ENCODE results near the gene TMEM54.
"Not testable (repeated sequence)": the region's sequence is repeated elsewhere in the genome, so short reads cannot be mapped to it uniquely, and the experiment has no call there.

TMEM54 gene

DNA sequence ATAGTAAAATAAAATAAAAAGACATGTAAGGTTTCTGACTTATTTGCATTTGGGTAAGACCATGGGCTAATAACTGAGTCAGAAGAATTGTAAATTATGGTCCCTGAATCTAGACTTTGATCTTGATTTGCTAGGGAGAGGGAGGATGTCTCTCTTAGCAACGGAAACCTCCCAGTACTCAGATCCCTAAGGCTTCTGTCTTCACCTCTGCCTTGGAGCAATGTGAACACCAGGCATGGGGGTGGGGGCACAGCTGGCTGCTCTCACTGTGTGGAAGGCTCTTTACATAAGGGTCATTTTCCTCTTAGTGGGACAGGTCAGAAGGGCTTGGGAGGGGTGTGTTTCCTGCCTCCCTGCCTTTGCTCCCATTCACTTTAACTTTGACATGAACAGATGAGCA lies 17.0 kb upstream of the TMEM54 start:
- DNase-seq, result no peak

DNA sequence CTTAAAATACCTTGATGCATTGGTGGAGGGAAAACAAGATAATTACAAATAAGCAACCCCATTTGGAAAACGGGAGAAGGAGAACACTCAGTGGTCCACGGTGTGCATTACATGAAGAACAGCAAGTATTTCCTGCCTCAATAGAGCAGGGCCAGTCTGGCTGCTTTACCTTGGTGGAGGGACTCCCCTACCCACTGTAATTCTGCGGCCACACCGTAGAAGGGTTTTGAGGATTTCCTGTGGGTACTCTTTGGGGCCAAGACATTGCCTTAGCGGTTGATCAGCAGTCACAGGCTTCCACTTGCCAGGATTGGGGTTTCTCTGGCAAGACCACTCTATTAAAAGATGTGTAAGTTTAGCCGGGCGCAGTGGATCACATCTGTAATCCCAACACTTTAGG lies 16.3 kb upstream of the TMEM54 start:
- no peak for DNase-seq

DNA sequence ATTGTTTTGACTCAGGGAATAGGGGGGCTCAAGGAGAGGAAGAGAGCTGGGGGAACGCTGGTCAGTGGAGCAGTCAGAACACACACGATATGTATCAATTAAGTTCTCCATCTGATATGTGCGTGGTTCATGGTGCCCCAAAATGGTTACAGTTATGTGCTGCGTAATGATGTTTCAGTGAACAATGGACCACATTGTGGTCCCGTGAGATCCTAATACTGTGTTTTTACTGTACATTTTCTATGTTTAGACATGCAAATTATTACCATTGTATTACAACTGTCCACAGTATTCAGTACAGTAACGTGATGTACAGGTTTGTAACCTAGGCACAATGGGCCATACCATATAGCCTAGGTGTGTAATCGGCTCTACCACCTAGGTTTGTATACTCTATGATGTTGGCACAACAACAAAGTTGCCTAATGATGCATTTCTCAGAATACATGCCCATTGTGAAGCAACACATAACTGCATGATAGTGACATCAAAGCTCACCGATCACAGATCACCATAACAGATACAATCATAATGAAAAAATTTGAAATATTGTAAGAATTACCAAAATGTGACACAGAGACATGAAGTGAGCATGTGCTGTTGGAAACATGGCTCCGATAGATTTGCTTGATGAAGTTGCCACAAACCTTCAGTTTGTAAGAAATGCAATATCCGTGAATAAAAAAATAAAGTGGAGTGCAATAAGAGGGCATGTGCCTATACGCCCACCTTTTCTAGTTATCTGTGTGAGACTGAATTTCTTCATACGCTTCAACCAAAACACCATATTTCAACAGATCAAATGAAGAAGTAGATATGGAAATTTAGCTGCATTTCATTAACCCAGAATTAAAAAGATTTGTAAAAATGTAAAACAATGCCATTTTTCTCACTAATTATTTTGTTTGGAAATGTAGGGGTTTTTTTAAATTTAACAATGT lies 14.8 kb upstream of the TMEM54 start:
- no peak for DNase-seq

DNA sequence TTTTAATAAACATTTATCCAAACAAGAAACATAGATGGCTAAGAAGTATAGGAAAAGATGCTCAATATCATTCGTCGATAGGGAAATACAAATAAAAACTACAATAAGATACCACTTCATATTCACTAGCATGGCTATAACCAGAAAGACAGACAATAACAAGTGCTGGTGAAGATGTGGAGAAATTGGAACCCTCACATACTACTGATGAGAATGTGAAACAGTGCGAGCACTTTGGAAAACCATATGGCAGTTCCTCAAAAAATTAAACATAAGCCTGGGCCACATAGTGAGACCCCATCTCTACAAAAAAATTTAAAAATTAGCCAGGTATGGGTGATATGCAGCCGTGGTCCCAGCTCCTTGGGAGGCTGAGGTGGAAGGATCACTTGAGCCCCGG lies 9.1 kb upstream of the TMEM54 start:
- no peak for DNase-seq

DNA sequence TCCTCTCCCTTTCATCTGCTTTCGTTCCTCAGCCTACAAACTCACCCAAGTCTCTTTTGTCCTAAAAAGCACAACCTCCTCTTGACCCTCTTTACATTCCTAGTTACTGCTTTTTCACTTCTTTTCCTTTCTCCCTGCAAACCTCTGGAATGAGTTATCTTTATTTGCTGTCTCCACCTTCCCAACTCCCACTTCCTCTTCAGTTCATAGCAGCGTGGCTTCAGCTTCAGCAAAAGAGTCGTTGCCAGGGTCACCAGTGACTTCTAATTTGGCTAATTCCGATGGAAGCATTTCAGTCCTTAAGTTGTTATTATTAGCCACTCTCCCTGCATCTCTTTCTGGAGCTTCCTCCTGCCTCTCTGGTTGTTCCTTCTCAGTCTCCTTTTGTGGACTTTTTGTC lies 6.2 kb upstream of the TMEM54 start:
- no peak for DNase-seq

DNA sequence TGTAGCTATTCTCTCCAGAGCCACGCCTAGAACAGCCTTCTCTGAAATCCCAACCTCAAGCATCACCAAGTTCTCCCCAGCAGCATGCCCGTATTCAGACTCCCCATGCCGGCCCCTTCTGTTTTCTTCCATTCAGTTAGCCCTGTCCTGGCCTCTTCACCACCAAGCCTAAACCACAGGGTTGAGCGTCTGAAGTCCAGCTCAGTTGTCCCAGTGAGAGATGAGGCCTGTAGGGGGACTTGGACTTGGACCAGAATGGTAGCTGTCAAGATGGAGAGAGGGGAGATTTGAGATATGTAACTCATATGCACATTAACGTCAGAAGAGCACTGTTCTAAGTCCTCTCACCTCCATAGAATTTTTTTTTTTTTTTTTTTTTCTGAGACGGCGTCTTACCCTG lies 5.5 kb upstream of the TMEM54 start:
- DNase-seq, result no peak

DNA sequence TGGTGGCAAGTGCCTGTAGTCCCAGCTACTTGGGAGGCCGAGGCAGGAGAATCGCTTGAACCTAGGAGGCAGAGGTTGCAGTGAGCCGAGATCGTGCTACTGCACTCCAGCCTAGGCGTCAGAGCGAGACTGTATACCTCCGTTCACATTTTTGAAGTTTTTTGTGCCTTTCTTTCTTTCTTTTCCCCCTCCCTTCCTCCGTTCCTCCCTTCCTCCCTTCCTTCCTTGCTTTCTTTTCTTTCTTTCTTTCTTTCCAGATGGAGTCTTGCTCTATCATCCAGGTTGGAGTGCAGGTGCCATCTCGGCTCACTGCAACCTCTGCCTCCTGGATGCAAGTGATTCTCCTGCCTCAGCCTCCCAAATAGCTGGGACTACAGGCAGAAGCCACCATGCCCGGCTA lies 4.4 kb upstream of the TMEM54 start:
- DNase-seq, result not testable (repeated sequence)

DNA sequence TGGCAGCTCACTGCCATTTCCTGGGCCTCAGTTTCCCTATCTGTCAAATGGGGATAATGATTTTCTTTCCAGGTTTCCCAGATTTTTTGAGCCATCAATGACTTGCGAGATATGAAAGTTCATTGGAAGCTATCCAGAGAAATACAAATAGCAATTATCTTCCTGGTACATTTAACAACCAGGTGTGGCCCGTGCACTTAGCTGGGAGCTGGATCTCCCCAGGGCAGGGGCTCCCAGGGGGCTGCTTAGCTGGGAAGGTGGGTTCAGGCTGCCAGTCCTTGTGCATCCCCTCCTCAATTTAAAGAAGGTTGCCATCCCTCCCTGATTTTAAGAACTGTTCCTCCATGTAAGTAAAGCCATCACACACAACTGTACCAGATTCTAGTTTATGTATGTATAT lies 3.6 kb upstream of the TMEM54 start:
- DNase-seq, result no peak

DNA sequence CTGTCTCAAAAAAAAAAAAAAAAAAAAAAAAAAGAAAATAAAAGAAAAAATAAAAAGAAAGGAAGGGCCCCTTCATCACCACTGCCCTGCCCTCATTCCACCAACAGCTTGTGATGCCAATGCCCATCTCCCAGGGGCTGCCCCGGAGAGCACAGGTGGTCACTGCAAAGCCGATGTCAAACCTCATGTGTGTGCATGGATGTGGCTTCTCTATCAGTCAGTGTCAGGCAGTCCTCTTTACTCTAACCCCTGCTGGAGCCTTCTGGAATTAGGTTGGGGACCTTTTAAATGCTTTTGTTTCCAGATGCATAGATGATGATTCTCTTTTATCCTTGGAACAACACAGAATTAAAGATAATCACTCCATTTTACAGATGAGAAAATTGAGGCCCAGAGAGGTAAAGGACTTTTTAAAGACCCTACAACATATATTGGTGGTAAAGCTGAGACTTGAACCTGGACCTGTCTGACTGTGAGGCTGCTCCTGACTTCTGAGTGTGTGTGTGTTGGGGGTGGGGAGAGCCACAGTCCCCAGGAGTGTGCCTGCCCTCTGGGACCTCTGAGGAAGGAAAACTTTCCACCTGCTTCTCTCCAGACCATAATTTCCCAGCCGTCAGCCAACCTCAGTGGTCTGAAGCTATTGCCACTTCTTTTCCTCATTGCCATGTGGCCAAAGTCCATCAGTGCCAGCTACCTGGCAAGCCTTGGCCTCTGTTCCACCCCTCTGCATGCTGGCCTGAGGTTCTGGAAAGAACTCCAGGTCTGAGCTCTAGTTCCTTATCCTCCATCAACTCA lies 3.0 kb upstream of the TMEM54 start:
- DNase-seq, result no peak

DNA sequence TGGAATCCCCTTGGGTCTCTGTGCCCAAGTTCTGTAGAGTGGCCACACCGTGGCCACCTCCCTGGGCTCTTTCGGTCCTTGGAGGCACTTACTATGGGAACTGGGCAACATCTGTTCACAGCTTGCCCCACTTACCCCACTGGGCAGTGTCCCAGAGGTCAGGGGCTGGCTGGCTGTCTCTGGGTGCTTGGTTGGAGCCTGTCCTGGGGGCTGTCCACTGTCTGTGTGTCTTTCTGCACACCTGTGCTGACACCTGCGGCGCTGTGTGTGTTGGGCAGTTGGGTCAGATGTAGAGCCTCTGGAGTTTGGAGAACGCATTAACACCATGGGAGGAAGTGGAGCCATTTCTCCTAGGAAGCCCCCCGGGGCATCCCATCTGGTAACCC lies 1.3 kb upstream of the TMEM54 start:
- DNase-seq, result no peak

DNA sequence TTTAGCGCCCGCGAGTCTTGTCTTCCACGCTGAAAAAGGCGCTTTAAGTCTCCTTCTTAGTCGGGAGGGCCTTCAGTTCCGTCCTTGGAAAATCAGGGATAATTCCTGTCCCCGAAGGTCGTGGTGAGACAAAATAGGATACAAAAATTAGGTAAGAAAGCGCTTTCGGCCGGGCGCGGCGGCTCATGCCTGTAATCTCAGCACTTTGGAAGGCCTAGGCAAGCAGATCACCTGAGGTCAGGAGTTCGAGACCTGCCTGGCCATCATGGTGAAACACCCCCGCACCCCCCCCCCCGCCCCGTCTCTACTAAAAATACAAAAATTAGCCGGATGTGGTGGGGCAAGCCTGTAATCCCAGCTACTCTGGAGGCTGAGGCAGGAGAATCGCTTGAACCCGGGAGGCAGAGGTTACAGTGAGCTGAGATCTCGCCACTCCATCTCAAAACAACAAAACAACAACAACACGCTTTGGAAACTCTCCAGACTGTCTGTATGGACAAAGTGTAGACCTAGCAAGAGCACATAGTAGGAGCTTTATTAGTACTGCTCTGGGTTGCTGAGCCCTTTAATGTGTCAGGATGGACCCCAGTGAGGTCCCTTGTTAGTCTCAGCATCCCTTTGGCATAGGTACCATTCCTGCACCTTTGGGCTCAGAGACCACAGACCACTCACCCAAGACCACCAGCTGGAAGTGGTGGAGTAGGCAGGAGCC lies 790 bp upstream of the TMEM54 start:
- DNase-seq, result no peak

DNA sequence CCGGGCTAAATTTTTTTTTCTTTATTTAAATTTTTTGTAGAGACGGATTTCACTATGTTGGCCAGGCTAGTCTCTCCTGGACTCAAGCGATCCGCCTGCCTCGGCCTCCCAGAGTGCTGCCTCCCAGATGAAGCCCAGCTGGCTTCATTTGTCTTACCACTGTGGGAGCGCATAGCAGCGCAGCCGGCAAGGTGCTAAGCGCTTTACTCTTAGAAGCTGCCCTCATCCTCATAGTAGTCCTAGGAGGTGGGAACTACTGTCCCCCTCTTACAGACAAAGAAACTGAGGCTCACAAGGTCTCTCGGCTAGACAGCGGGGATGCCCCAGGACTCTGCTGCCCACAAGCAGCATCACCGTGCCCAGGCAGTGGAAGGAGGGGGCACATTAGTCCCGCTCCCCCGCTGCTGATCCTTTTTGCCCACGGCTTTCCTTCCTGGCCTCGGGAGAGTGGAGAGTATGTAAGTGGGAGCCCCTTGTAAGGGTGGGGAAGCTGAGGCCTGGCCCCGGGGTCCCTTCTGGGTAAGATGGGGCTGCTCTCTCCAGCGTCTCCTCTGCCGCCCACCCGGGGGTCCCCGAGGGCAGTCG lies 726 bp downstream of the TMEM54 start:
- DNase-seq, result no peak

DNA sequence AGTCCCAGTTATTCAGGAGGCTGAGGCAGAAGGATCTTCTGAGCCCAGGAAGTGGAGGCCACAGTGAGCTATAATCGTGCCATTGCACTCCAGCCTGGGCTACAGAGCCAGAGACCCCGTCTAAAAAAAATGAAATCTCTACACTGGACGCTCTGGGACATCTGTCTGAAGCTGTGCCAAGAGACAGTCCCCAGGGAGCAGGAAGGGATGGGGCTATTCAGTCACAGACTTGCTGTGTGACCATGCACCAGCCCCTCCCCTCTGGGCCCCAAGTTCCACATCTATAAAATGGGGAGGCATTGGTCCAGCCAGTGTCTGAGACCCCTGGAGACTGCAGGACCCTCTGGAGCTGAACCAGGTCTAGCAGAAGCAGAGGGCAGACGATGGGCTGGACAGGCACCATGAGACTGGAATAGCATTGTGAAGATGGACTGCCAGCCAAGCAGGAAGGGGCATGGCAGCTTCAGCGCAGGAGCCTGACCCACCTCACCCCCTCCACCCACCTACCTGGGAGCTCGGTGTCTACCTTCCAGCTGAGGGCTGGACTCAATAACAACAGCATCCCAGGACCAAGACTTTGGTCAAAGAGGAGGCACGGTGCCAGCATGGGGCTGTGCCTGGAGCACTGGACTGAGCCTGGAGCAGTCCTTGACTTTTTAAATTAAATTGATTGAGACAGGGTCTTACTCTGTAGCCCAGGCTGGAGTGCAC lies 1.4 kb downstream of the TMEM54 start:
- DNase-seq, result no peak

DNA sequence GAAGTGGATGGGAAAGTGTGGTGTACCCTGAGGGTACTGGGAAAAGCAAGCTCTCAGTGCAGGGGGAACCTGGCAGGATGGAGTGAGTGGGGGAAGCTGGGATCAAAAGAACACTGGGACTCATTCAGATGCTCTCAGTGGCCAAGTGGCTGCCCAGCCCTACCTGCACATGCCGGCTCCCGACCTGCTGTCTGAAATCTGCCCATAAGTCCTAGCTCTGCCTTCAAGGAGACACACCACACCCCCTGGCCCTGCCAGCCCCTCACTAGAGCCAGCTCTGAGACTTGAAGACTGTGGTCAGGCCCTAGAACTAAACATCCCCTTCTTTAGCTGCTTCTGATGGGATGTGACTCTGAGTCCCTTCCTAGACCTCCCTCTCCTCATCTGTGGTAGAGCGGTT lies 2.2 kb downstream of the TMEM54 start:
- DNase-seq, result no peak

DNA sequence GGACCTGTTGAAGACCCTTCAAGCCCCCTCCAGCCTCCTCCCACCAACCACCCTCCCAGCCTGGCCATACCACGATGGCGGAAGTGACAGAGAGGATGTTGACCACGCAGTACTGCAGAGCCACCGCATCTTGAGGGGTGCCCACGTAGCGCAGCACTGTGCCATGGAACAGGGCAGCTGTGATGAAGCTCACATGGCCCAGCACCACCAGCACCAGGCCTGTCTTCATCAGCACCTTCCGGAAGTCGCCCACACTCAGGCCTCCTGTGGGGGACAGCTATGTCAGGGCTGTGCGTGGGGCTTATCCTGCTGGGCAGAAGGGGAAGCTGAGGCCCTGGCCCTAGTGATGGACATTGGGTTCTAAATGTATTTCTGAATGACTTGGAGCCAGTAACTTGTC lies 3.1 kb downstream of the TMEM54 start:
- DNase-seq, result no peak

DNA sequence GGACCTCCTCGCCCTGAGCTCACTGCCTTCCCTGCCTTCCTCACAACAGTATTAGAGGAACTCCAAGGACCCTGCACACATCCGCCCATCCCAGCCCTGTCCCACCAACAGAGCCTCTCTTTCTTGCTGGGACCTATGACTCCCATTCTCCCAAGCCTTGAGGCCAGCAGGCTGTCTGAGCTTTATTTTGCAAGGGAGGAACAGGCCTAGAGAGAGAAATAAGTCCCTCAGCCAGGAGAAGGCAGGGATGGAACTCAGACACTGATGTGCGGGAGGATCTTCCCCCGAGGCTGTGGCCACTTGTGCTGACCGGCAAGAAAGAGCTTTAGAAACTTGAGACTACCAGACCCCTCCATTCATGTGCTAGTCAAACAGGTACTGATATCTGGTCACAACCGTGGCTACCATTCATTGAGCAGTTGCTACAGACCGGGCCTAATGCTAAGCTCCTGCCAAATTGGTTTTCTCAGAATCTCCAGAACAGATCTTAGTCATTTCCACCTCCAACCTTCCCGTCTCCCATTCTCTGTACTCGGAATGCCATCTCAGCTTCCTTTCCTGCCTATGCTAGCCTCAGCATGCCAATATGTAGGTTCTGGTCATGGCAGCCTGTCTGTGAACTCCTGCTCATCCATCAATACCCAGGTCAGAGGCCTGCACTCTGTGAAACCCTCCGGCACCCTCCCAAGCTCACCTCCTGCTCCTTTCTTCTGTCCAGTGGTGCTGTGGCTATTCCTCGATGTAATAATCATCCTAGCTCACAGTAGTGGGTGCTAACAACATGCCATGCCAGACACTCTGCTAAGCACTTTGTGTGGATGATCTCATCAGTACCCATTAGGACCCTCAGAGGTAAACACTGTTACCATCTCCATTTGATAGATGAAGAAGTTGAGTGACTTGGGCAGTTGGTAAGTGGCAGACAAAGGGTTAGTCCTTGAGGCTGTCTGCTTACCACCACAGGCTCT lies 3.8 kb downstream of the TMEM54 start:
- no peak for DNase-seq

DNA sequence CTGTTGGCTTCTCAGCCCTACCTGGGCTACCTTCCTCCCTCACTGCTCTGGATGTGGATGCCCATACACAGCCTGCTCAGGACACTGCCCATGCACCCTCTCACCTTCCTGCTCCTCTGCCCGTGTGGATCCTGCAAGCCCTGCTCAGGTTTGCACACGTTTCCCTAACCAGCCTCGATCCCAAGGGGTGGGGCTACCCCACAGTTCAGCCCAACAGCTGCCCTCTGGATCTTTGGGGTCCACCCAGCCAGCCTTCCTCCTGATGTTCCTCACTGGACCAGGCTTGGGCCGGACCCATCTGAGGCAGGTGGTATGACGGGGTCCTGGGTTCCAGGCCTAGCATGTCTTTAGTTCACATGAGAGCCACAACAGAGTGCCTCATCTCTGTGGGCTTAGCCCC lies 4.7 kb downstream of the TMEM54 start:
- no peak for DNase-seq

DNA sequence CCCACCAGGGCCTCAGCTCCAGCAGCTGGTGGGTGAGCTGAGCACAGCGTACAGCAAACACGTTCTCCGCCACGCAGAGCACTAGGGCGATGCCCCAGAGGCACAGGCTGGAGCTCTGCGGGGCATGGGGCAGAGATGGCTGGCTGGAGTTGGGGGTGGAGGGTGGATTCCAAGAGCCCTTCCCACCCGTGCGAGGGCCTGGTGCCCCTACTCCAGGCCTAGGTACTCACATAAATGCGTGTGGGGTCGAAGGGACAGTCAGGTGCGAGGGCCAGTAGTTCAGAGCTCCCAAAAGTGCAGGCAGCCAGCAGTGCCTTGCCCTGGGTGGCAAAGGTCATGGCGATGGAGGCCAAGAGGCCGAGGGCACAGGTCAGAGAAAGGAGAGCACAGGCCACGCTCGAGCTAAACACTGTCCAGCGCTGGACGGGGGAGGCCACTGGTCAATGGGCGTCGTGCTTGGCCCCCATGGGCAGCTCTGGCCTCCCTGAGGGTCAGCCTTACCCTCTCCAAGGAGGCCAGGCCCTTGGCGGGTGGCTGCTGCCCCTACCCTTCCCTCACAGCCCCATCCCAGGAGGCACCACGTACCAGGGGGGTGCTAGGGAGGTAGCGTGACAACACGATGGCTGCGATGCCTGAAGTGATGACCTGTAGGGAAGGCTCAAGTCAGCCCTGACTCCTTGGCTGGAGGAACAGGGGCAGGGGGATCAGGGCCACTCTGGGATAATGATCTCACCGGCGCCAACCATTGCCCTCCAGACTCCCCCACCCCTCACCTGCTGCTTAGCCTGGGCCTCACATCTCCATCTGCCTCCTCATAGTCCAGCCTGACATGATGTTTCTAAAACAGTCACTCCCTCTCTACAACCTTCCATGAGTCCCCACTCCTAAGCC lies 5.6 kb downstream of the TMEM54 start:
- DNase-seq, result no peak

DNA sequence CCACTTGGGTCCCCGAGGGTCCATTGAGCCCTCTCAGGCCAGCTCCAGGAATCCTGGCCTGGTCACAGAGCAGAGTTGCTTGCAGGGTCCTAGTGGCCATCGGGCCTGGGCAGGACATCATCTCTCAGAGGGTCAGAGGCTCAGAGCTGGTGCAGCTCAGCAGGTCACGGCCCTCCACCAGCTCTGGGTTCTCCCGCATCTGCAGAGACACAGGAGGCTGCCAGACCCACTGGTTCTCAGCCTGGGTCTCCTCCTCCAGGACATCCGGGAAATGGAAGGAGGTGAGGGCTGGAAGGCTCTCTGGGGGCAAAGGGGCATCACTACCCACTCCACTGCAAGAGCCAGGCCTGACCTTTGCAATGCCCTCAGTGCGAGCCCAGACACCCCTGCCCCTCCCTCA lies 6.5 kb downstream of the TMEM54 start:
- no peak for DNase-seq

DNA sequence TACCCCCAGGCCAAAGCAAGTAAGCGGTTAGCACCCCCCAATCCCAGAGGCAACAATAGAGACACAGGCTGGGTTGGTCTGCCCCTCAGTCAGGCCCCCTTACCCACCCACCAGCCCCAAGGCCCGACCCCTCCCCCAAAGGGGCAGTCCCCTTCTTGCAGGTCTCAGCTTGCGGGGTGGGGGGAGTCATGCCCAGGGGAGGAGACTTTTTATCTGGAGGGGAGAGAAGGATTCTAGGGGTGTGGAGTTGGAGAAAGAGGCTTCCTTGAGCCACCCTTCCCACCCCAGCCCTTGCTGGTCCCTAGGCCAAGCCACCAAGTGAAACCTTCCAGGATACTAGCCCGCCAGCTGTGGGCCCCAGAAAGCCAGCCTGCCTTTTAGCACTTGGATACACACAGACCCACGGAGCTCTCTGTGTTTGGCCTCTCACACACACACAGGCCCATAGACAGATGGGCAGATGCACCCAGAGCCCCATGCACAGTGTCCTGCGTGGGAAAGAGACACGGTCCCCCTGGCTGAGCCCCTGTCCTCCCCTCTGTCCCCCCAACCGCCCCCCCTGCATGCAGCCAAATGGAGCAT lies 7.1 kb downstream of the TMEM54 start:
- no peak for DNase-seq

Data from bone marrow (tissue), 2 donors.